ENCODE data around the gene DNLZ. TPM values are rescaled to one million over a fixed set of nuclear protein-coding genes. Genes with fewer than 3 reads are reported as not detected.

The DNLZ gene
- total and polyA plus RNA-seq, 10 of the 15 experiments (the other 5 are each of a cell fraction or from before 2014, with no cell fraction given): 0.66 to 29.7 (median 14.7) TPM; not detected in 1

DNA sequence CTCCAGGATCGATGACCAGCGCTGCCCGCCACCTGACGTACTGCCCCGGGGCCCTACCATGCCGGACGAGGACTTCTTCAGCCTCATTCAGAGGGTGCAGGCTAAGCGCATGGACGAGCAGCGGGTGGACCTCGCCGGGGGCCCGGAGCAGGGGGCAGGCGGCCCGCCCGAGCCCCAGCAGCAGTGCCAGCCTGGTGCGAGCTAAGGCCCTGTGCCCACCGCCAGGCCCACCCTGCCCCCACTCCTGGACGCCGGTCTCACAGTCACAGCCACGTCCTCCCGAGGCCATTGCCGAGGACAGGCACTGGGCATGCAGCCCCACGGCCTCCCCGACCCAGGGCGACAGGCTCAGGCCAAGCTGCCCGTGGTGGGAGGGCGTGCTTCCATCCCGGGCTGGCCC lies 5.5 kb downstream of the DNLZ start (continued):
- TF ChIP-seq, protein P1, sequence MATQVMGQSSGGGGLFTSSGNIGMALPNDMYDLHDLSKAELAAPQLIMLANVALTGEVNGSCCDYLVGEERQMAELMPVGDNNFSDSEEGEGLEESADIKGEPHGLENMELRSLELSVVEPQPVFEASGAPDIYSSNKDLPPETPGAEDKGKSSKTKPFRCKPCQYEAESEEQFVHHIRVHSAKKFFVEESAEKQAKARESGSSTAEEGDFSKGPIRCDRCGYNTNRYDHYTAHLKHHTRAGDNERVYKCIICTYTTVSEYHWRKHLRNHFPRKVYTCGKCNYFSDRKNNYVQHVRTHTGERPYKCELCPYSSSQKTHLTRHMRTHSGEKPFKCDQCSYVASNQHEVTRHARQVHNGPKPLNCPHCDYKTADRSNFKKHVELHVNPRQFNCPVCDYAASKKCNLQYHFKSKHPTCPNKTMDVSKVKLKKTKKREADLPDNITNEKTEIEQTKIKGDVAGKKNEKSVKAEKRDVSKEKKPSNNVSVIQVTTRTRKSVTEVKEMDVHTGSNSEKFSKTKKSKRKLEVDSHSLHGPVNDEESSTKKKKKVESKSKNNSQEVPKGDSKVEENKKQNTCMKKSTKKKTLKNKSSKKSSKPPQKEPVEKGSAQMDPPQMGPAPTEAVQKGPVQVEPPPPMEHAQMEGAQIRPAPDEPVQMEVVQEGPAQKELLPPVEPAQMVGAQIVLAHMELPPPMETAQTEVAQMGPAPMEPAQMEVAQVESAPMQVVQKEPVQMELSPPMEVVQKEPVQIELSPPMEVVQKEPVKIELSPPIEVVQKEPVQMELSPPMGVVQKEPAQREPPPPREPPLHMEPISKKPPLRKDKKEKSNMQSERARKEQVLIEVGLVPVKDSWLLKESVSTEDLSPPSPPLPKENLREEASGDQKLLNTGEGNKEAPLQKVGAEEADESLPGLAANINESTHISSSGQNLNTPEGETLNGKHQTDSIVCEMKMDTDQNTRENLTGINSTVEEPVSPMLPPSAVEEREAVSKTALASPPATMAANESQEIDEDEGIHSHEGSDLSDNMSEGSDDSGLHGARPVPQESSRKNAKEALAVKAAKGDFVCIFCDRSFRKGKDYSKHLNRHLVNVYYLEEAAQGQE (IDR thresholded peaks at IDR 0.05; ENCODE audit: low read depth, low read length): no peak
- TF ChIP-seq, protein P2, sequence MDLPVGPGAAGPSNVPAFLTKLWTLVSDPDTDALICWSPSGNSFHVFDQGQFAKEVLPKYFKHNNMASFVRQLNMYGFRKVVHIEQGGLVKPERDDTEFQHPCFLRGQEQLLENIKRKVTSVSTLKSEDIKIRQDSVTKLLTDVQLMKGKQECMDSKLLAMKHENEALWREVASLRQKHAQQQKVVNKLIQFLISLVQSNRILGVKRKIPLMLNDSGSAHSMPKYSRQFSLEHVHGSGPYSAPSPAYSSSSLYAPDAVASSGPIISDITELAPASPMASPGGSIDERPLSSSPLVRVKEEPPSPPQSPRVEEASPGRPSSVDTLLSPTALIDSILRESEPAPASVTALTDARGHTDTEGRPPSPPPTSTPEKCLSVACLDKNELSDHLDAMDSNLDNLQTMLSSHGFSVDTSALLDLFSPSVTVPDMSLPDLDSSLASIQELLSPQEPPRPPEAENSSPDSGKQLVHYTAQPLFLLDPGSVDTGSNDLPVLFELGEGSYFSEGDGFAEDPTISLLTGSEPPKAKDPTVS (IDR thresholded peaks at IDR 0.05; ENCODE audit: low read depth, low read length): no peak
- TF ChIP-seq ASH2L (IDR thresholded peaks at IDR 0.05; ENCODE audit: borderline replicate concordance, low read depth) (no peak), SIN3A (IDR thresholded peaks at IDR 0.05; ENCODE audit: low read depth, low read length) (no peak), SMAD1 (IDR thresholded peaks at IDR 0.05; ENCODE audit: low read depth, partially characterized antibody) (no peak), NR2F1 (conservative IDR thresholded peaks at IDR 0.05) (no peak)

DNA sequence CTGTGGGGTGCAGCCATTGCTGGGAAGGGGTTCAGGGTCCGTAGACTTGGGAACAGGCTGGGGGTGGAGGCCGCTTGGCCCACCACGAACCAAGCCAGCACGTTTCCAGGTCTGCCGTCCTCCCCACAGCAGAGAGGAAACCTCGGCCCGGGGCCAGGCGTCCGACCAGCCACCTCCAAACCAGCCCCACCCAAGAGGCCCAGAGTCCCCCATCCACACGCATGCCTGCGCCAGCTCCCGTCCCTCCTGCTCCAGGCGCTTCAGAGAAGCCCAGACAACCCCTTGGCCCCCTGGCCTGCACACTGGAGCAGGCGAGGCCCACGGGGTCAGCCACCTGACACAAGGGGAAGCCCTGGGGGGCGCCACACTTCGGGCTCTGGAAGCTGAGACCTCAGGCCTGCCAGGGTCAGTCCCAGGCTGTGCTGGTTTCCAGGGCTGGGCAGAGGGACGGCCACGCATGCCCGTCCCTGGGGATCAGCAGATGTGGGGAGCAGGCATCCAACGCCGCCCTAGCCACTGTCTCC lies 6.3 kb downstream of the DNLZ start:
- in situ Hi-C loops (cut with MboI) (no loop called here), intact Hi-C loops (cut with micrococcal nuclease; ENCODE audit: unreplicated experiment) (no loop called here)
- DNase-seq (ENCODE audit: low read depth, low spot score) (no peak), FAIRE-seq (no peak), ATAC-seq (no peak)
- Histone ChIP-seq H4K20me1 (ENCODE audit: control insufficient read depth, insufficient read depth) (no peaks in the 10 kb centered on the region), H2AFZ (ENCODE audit: control insufficient read depth, low read depth, low read length) (no peak overlapping the region), H3K4me1 (ENCODE audit: control insufficient read depth, insufficient read depth, low read length) (no peaks in the 10 kb centered on the region), H3K9ac (ENCODE audit: control insufficient read depth, insufficient read depth, low read length) (no peak overlapping the region), H3K79me2 (ENCODE audit: control insufficient read depth, insufficient read depth, low read length) (no peaks in the 10 kb centered on the region), H3K4me3 (no peak overlapping the region), H3K4me2 (ENCODE audit: control insufficient read depth, insufficient read depth) (no peak overlapping the region), H3K9me3 (replicated peaks; ENCODE audit: control insufficient read depth, insufficient read depth, low read length) (no peaks in the 10 kb centered on the region), H3K27me3 (replicated peaks in 1 of 2; ENCODE audit: control insufficient read depth in 2 of 2, insufficient read depth in 2 of 2, low read length in 1 of 2) (no peaks in the 10 kb centered on the region), H3K27ac (ENCODE audit: control insufficient read depth, insufficient read depth) (no peak overlapping the region), H3K36me3 (ENCODE audit: control insufficient read depth in 2 of 2, insufficient read depth in 2 of 2, low read length in 1 of 2) (no peaks in the 10 kb centered on the region)
- BruUV-seq (replicated peaks): no TSS peak
- WGBS (ENCODE audit: insufficient coverage, insufficient replicate concordance, low lambda C conversion rate, missing lambda C conversion rate): 24% methylated on average over 22 of the region's 22 CpGs
- ChIA-PET SMC1A (ENCODE audit: uncharacterized antibody, unreplicated experiment) (no interaction called here), RAD21 (ENCODE audit: unreplicated experiment) (no interaction called here), POLR2A (no interaction called here), CTCF (no interaction called here)
- no peak for TF ChIP-seq ZNF384 (IDR thresholded peaks at IDR 0.05; ENCODE audit: borderline replicate concordance, low read depth, low read length)
- TF ChIP-seq GABPA (IDR thresholded peaks at IDR 0.05; ENCODE audit: low read depth): no peak

Measured in GM12878 (cell line).